H1 (cell line): ENCODE results near the gene AAMP. TPM values are rescaled to one million over a fixed set of nuclear protein-coding genes. Genes with fewer than 3 reads are reported as not detected.

ENCODE experiments used
- CTCF ChIA-PET: fragments of 300-600 bp; sonication (Branson Sonifier 250); formaldehyde crosslinking; loops from one replicate; lab custom pipeline; 2021; ENCODE audit not compliant: partially characterized antibody; lab: Charles Lee
- POLR2A ChIA-PET: fragments of 300-600 bp; sonication (Branson Sonifier 250); formaldehyde crosslinking; loops from one replicate; lab custom pipeline; 2021; ENCODE audit warnings: inconsistent platforms; ENCODE audit not compliant: partially characterized antibody; lab: Charles Lee
- DNase-seq, 2 experiments: peaks; one replicate each; pipeline versions ENCODE4 v3.0.0 to v3.0.0-alpha.2; 2010 to 2022; ENCODE audit warnings: low spot score in 2 of 2, low read depth in 1 of 2, mixed read lengths in 1 of 2
- FAIRE-seq: peaks from 2 replicates; lab custom pipeline; 2011; peaks lifted over from hg19 to GRCh38; lab: Jason Lieb, UNC
- H2AFZ ChIP-seq: 2 replicates; pipeline ENCODE4 v1.8.1; 2012; ENCODE audit warnings: low read length, inconsistent platforms
- H2AK5ac ChIP-seq: 2 replicates; pipeline ENCODE4 v1.6.1; 2013; ENCODE audit warnings: low read depth, low read length
- H2BK120ac ChIP-seq: replicated peaks from 2 replicates; pipeline ENCODE3; 2013; ENCODE audit warnings: low read depth, low read length, inconsistent platforms
- H2BK12ac ChIP-seq: 2 replicates; pipeline ENCODE4 v1.6.1; 2013; ENCODE audit warnings: low read depth, low read length
- H2BK15ac ChIP-seq: 2 replicates; pipeline ENCODE4 v1.6.1; 2013; ENCODE audit warnings: low read length
- H2BK20ac ChIP-seq: 2 replicates; pipeline ENCODE4 v1.6.1; 2013; ENCODE audit warnings: low read length
- H2BK5ac ChIP-seq: 2 replicates; pipeline ENCODE4 v1.6.1; 2013; ENCODE audit warnings: low read depth, low read length
- H3K14ac ChIP-seq: 2 replicates; pipeline ENCODE4 v1.6.1; 2013; ENCODE audit warnings: inconsistent platforms; ENCODE audit not compliant: insufficient read length
- H3K18ac ChIP-seq: 2 replicates; pipeline ENCODE4 v1.6.1; 2013; ENCODE audit warnings: low read length; ENCODE audit errors: extremely low read depth
- H3K23ac ChIP-seq: 2 replicates; pipeline ENCODE4 v1.6.1; 2013; ENCODE audit warnings: inconsistent platforms; ENCODE audit not compliant: insufficient read length
- H3K23me2 ChIP-seq: 2 replicates; pipeline ENCODE4 v1.6.1; 2013; ENCODE audit warnings: low read depth, low read length
- H3K27ac ChIP-seq: 2 replicates; pipeline ENCODE4 v1.6.1; 2011; ENCODE audit warnings: low read depth, low read length, inconsistent platforms
- H3K27me3 ChIP-seq, 4 experiments: replicated peaks in 1 of 4; 1 replicate in 1 of 4; 2 replicates in 3 of 4; pipeline versions ENCODE4 v1.6.1 to v1.8.1; 2011 to 2013; ENCODE audit warnings: low read length in 3 of 4, mild to moderate bottlenecking in 3 of 4, inconsistent platforms in 2 of 4, mixed read lengths in 2 of 4, moderate library complexity in 1 of 4; ENCODE audit not compliant: control insufficient read depth in 3 of 4, insufficient read depth in 3 of 4; ENCODE audit errors: extremely low read depth in 1 of 4
- H3K36me3 ChIP-seq, 4 experiments: 2 replicates each; pipeline versions ENCODE4 v1.6.1 to v1.8.1; 2011 to 2013; ENCODE audit warnings: mild to moderate bottlenecking in 4 of 4, low read length in 3 of 4, moderate library complexity in 2 of 4, control low read depth in 1 of 4, inconsistent platforms in 1 of 4; ENCODE audit not compliant: insufficient read depth in 4 of 4, control insufficient read depth in 2 of 4
- H3K4ac ChIP-seq: replicated peaks from 2 replicates; pipeline ENCODE3; 2013; ENCODE audit warnings: low read length, low read depth, mixed read lengths, inconsistent platforms; ENCODE audit not compliant: insufficient read length
- H3K4me1 ChIP-seq, 4 experiments: replicated peaks in 1 of 4; 1 replicate in 1 of 4; 2 replicates in 3 of 4; pipeline versions ENCODE4 v1.6.1 to v1.8.1; 2011 to 2013; ENCODE audit warnings: low read length in 3 of 4, inconsistent platforms in 2 of 4, mixed read lengths in 1 of 4; ENCODE audit not compliant: insufficient read depth in 4 of 4, control insufficient read depth in 3 of 4
- H3K4me2 ChIP-seq, 2 experiments: 2 replicates each; pipeline versions ENCODE4 v1.6.1 to v1.8.1; 2011 to 2013; ENCODE audit warnings: low read depth in 2 of 2, low read length in 2 of 2, control low read depth in 1 of 2, inconsistent platforms in 1 of 2, mild to moderate bottlenecking in 1 of 2; ENCODE audit not compliant: insufficient read depth in 1 of 2
- H3K4me3 ChIP-seq, 4 experiments: fragments of 200-600, 300-600 bp in 1 of 4; sonication (generic), shearing (Covaris generic), sonication (Bioruptor Twin) in 1 of 4; 2 replicates each; pipeline versions ENCODE4 v1.5.1 to v1.8.1; 2011 to 2016; ENCODE audit warnings: low read length in 4 of 4, low read depth in 3 of 4, control low read depth in 2 of 4, inconsistent platforms in 2 of 4, mild to moderate bottlenecking in 2 of 4, mixed read lengths in 1 of 4, moderate library complexity in 1 of 4; ENCODE audit not compliant: insufficient read depth in 2 of 4; ENCODE audit errors: extremely low read depth in 1 of 4
- H3K56ac ChIP-seq: replicated peaks from 2 replicates; pipeline ENCODE3; 2013; ENCODE audit warnings: low read depth, mild to moderate bottlenecking, mixed read lengths, low read length, inconsistent platforms; ENCODE audit not compliant: insufficient read length
- H3K79me1 ChIP-seq: 2 replicates; pipeline ENCODE4 v1.6.1; 2013; ENCODE audit warnings: low read depth, low read length, control low read depth
- H3K79me2 ChIP-seq, 2 experiments: 2 replicates each; pipeline versions ENCODE4 v1.6.1 to v1.8.1; 2012 to 2013; ENCODE audit warnings: low read length in 2 of 2, mild to moderate bottlenecking in 2 of 2, inconsistent platforms in 1 of 2; ENCODE audit not compliant: insufficient read depth in 2 of 2, control insufficient read depth in 1 of 2
- H3K9ac ChIP-seq, 4 experiments: replicated peaks in 1 of 4; 1 replicate in 1 of 4; 2 replicates in 3 of 4; pipeline versions ENCODE4 v1.6.1 to v1.8.1; 2011 to 2013; ENCODE audit warnings: low read depth in 3 of 4, low read length in 3 of 4, control low read depth in 2 of 4, mild to moderate bottlenecking in 2 of 4, moderate library complexity in 2 of 4, inconsistent platforms in 1 of 4; ENCODE audit errors: extremely low read depth in 1 of 4
- H3K9me3 ChIP-seq, 2 experiments: 2 replicates each; pipeline versions ENCODE4 v1.6.1 to v1.8.1; 2012 to 2013; ENCODE audit warnings: mild to moderate bottlenecking in 2 of 2, moderate library complexity in 2 of 2, control low read depth in 1 of 2, inconsistent platforms in 1 of 2, low read depth in 1 of 2, low read length in 1 of 2, mixed read lengths in 1 of 2; ENCODE audit not compliant: insufficient read depth in 2 of 2
- H4K20me1 ChIP-seq, 2 experiments: replicated peaks in 1 of 2; 2 replicates each; pipeline versions ENCODE3 to v1.8.1; 2011 to 2013; ENCODE audit warnings: inconsistent platforms in 2 of 2, low read length in 2 of 2, mild to moderate bottlenecking in 1 of 2; ENCODE audit not compliant: insufficient read depth in 2 of 2, control insufficient read depth in 1 of 2
- H4K5ac ChIP-seq: 2 replicates; pipeline ENCODE4 v1.6.1; 2013; ENCODE audit warnings: low read length, low read depth, mixed read lengths, inconsistent platforms; ENCODE audit not compliant: insufficient read length
- H4K8ac ChIP-seq: 2 replicates; pipeline ENCODE4 v1.8.0; 2013; ENCODE audit warnings: mild to moderate bottlenecking, moderate library complexity, low read length, inconsistent platforms; ENCODE audit not compliant: insufficient read depth; ENCODE audit errors: extremely low read depth
- H4K91ac ChIP-seq: replicated peaks from 2 replicates; pipeline ENCODE3; 2013; ENCODE audit warnings: low read length, mixed read lengths, inconsistent platforms; ENCODE audit not compliant: insufficient read length
- CBX8 ChIP-seq: fragments of 300-800, 300-1000 bp; sonication (generic); IDR thresholded peaks from 2 replicates; pipeline ENCODE4 v1.7.1; 2016; ENCODE audit warnings: low read depth, low read length, borderline replicate concordance
- CHD1 ChIP-seq: IDR thresholded peaks from 2 replicates; pipeline ENCODE4 v1.6.1; 2012; ENCODE audit warnings: low read depth, low read length, improper control_type of control experiment
- EGR1 ChIP-seq: IDR thresholded peaks from 2 replicates; pipeline ENCODE4 v1.6.1; 2011; ENCODE audit warnings: low read depth, low read length, borderline replicate concordance
- GABPA ChIP-seq: IDR thresholded peaks from 2 replicates; pipeline ENCODE4 v1.6.1; 2011; ENCODE audit warnings: mild to moderate bottlenecking, low read length, moderate library complexity, borderline replicate concordance; ENCODE audit not compliant: insufficient read depth
- HDAC2 ChIP-seq, 2 experiments: fragments of 300-600 bp in 1 of 2; sonication (generic) in 1 of 2; IDR thresholded peaks; 2 replicates each; pipeline ENCODE4 v1.6.1; 2011 to 2012; ENCODE audit warnings: low read depth in 2 of 2, low read length in 2 of 2, mild to moderate bottlenecking in 2 of 2, moderate library complexity in 2 of 2, borderline replicate concordance in 1 of 2, inconsistent platforms in 1 of 2
- JUN ChIP-seq: IDR thresholded peaks from 2 replicates; pipeline ENCODE4 v1.6.1; 2011; ENCODE audit warnings: low read depth, mild to moderate bottlenecking, improper control_type of control experiment, low read length
- NANOG ChIP-seq: IDR thresholded peaks from 2 replicates; pipeline ENCODE4 v1.6.1; 2011; ENCODE audit warnings: low read length, low read depth, mild to moderate bottlenecking, inconsistent platforms; ENCODE audit not compliant: insufficient read depth, poor library complexity, severe bottlenecking
- POLR2AphosphoS5 ChIP-seq: IDR thresholded peaks from 2 replicates; pipeline ENCODE4 v1.6.1; 2011; ENCODE audit warnings: low read depth, low read length
- SP2 ChIP-seq: IDR thresholded peaks from 2 replicates; pipeline ENCODE4 v1.6.1; 2012; ENCODE audit warnings: mild to moderate bottlenecking, low read length, inconsistent platforms
- WGBS, 2 experiments: shearing (Covaris generic) in 1 of 2; methylation state at CpG; one replicate each; pipeline versions ENCODE4 v1.1.6 to v1.1.7; 2013 to 2015; ENCODE audit warnings: low lambda C conversion rate in 2 of 2, mixed read lengths in 2 of 2, inconsistent platforms in 1 of 2, low coverage in 1 of 2, missing lambda C conversion rate in 1 of 2; ENCODE audit not compliant: insufficient replicate concordance in 2 of 2, insufficient coverage in 1 of 2, insufficient read length in 1 of 2; ENCODE audit errors: extremely low coverage in 1 of 2, missing lambda C conversion rate in 1 of 2; 5-methylcytosine and 5-hydroxymethylcytosine counted together
- polyA plus RNA-seq, 7 experiments: library from polyadenylated mRNA; depleted of rRNA in 3 of 7; stranded (reverse) in 5 of 7; unstranded in 2 of 7; fragments of >200 nt in 5 of 7; fragments of 200-250 nt in 2 of 7; gene quantifications; 1 replicate in 5 of 7; 2 replicates in 1 of 7; 4 replicates in 1 of 7; pipeline versions ENCODE4 v1.2.1 to v1.2.3, GENCODE V29; 2011 to 2013; ENCODE audit warnings: missing spikeins in 2 of 7, mixed read lengths in 2 of 7
- total RNA-seq: library from RNA; stranded (reverse); fragmentation: NEBNext Ultra II Directional; extraction: Animal tissue kit (Norgen Biotek cat#: 25700); gene quantifications from 2 replicates; pipeline ENCODE4 v1.2.1, GENCODE V29; 2021

Gene AAMP
- total and polyA plus RNA-seq, 2 of the 8 experiments (the other 6 are each of a cell fraction or from before 2014, with no cell fraction given), result 119 to 125 TPM

DNA sequence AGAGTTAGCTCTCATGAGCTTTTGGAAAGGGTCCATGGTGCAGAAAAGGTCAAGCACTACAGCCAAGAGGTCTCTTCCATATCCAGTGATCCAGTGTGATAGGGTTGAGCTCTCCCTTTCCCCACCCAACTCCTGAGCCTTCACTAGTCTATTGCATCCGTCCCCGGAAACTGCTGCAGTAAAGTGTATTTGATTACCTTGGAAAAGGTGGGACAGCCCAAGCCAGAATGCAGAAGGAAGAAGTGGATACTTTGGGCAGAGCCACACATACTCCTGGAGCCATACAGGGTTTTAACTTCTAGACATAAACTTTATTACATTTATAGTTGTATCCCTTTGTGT is 3.9 kb upstream of the AAMP start:
- Histone ChIP-seq H2BK15ac (no peak overlapping the region), H3K27ac (no peak overlapping the region), H2AK5ac (no peak overlapping the region), H2BK120ac (no peak overlapping the region), H3K36me3 (peaks cover 0 to 41% (median 9%) of the 10 kb centered on the region in 4 experiments; a peak in 6 of 8 replicates), H4K5ac (no peak overlapping the region), H2BK5ac (no peak overlapping the region), H4K8ac (no peak overlapping the region), H3K9me3 (no peaks in the 10 kb centered on the region), H4K20me1 (peaks cover 0 to 9% of the 10 kb centered on the region in 2 experiments), H2BK12ac (no peak overlapping the region), H3K23me2 (peaks cover 10% of the 10 kb centered on the region), H3K4ac (no peak overlapping the region), H3K79me1 (peaks cover 8% of the 10 kb centered on the region; the same call in 1 of the 2 replicates), H3K27me3 (no peaks in the 10 kb centered on the region), H3K4me1 (peaks cover 0 to 7% (median 4%) of the 10 kb centered on the region in 4 experiments; a peak in 4 of 7 replicates), H2BK20ac (no peak overlapping the region), H3K79me2 (peaks cover 0 to 9% of the 10 kb centered on the region in 2 experiments; a peak in 2 of 4 replicates), H3K18ac (no peak overlapping the region), H3K14ac (no peak overlapping the region), H3K23ac (no peak overlapping the region), H3K4me3 (no peak overlapping the region), H3K4me2 (no peak overlapping the region), H4K91ac (no peak overlapping the region), H3K9ac (no peak overlapping the region), H2AFZ (no peak overlapping the region), H3K56ac (no peak overlapping the region)
- 88% methylated on average over 2 of the region's 2 CpGs; no CpG with 5 or more reads in 1 of the 2 experiments for WGBS, 2 experiments
- FAIRE-seq (no peak), DNase-seq (no peak)
- ChIA-PET CTCF (interaction anchor here (0.7 to 8.2 kb wide), 11 partner anchors 10 to 121 kb away, joined by 3 to 131 read pairs (median 29); partner anchors contain the start of genes CATIP, GPBAR1 and TMBIM1), POLR2A (interaction anchor here (1.0 to 2.6 kb wide), 2 partner anchors 9 to 12 kb away, joined by 3 to 22 read pairs; no protein-coding TSS in a partner anchor)
- TF ChIP-seq NANOG, result no peak
- no peak for TF ChIP-seq GABPA
- TF ChIP-seq SP2, result no peak
- TF ChIP-seq CHD1, result no peak
- no peak for TF ChIP-seq JUN
- no peak for TF ChIP-seq EGR1
- TF ChIP-seq HDAC2 (IDR thresholded peaks at IDR 0.05; ENCODE audit: borderline replicate concordance in 1 of 2, low read depth in 2 of 2, low read length in 2 of 2), result no peak
- TF ChIP-seq CBX8, result no peak
- no peak for TF ChIP-seq POLR2AphosphoS5
